GM21423 (cell line): ENCODE data around the gene PRKRIP1.
A peak's percentile ranks its signal among the peaks of the same experiment; 100 is the strongest.
"Not testable (repeated sequence)": the region's sequence is repeated elsewhere in the genome, so short reads cannot be mapped to it uniquely, and the experiment has no call there.

Experiments
- ATAC-seq: cut with Tn5 transposase; IDR thresholded peaks from one replicate; pipeline ENCODE4 v1.9.1; 2021; ENCODE audit warnings: mild to moderate bottlenecking, moderate library complexity; ENCODE audit not compliant: unreplicated experiment

The PRKRIP1 gene

DNA sequence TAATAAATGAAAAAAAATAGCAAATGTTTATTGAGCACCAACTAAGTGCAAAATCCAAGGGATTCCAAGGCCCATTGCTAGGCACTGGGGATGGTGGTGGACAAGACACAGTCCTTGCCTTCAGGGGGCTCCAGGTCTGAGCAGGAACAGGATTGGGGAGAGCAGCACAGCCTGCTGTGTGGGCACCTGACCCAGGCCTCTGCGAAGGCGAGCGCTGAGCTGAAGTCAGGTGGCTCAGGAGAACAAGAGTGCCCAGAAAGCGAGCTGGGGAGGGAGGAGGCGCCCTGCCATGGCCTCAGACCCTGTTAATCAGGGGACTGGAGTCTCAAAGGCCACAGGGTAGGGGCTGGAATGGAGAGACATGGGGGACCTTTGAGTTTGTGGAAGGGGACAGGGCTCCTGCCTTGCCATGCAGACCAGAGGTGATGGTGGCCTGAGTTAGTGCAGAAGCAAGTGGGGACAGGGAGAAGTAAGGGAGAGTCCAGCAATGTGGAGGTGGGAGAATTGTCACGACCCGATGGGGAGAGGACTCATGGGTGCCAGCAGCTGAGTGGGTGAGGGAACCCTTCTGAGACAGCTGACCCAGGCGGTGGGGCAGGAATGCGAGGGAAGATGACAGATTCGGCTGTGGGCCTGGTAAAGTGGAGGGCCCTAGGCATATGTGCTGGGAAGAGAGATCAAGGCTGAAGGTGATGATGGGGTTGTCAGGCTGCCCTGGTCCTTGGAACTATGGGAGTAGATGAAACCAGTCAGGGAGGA, 33.2 kb downstream of the PRKRIP1 start:
- ATAC-seq, result no peak

DNA sequence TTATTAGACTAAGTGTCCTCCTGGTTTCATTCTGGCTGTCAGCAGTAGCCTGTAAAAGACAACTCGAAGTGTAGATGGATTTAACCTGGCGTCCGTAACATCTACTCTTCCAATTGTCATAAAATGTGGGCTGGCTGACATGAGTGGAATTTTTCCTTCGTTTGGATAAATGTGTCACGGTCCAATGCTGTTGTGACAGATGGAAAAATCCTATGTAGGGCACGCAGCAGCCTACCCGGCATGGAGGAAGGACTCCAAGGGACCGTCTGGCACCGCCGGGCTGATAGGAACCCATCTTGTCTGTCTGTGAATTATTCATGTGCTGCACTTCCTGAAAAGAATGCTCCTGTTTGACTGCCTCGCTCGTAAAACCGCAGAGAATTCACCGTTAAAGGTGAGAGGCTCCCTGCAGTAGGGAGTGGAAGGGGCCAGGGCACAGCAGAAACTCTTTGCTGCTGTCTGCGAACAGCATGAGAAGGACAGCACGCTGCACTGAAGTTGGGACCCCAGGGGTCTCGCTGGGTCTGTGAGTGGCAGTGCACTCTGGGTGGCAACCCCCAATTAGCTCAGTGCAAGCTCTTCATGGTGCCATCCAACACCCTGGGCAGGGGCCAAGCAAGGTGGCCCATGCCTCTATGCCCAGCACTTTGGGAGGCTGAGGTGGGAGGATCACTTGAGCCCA, 35.6 kb downstream of the PRKRIP1 start:
- ATAC-seq, result no peak

DNA sequence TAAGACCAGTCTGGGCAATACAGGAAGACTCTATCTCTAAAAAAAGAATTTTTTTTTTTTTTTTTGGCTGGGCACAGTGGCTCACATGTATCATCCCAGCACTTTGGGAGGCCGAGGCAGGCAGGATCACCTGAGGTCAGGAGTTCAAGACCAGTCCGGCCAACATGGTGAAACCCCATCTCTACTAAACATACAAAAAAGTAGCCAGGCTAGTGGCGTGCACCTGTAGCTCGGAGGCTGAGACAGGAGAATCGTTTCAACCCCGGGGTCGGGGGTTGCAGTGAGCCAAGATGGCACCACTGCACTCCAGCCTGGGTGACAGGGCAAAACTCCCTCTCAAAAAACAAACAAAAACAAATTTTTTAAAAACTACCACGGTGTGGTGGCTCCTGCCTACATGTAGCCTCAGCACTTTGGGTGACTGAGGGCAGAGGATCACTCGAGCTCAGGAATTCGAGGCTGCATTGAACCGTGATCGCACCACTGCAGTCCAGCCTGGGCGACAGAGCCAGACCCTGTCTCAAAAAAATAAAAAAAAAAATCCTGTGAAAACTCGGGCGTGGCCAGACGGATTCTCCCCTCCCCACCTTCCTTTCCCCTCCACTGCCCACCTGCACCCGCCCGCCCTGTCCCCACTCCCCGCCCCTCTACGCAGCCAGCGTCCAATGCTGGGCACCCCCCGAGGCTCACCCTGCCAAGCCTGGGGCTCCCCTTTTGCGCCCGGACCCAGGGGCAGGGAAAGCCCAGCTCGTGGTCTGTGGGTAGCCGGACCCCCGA, 36.5 kb downstream of the PRKRIP1 start:
- ATAC-seq, result peak; percentile 27

DNA sequence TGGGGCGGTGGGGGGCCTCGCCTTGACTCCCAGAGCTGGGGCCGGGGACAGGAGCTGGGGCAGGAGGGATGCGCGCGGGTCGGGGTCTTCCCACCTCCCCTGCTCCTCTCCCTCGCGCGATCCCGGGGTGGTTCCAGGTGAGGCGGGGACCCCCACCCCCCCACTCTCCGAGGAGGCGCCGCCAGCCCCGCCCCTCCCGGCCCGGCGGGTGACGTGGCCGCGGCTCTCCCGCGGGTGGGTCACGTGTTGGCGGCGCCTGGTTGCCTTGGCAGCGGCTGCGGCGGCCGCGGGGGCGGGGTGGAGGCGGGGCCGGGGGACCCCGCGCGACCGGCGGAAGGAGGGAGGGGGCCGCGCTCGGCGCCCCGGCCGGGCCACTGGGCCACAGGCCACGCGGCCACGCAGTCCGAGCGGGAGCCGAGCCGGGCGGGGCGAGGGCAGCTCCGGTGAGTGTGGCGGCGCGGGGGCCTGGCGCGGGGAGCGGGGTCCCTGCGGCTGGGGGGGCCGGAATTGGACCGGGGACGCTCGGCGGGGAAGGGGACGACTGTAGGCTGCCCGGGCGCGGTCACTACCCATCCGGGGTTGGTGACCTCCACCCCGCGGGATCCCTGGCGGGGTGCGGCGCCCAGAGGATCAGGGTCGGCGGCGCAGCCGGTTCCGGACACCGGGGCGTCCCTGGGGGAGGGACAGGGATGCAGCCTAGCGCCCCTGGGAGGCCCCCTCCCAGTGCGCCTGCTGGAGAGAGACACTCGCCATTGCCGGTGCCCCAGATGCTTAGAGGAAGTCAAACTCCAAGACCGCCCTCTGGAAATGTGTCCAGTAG, 37.3 kb downstream of the PRKRIP1 start, which contains the start of gene ORAI2:
Gene ORAI2 (plus strand): TSS at position 357 of the 820 bp plus-strand sequence. CDS start 5,382 bp downstream, outside the sequence.
- peak; percentile 65 for ATAC-seq

- no peak for ATAC-seq
Observed at GRCh38 chr7:102434039-102434486, 37.9 kb downstream of the PRKRIP1 start.

GRCh38 chr7:102436118-102436517, 40.0 kb downstream of the PRKRIP1 start:
- ATAC-seq, result no peak

DNA sequence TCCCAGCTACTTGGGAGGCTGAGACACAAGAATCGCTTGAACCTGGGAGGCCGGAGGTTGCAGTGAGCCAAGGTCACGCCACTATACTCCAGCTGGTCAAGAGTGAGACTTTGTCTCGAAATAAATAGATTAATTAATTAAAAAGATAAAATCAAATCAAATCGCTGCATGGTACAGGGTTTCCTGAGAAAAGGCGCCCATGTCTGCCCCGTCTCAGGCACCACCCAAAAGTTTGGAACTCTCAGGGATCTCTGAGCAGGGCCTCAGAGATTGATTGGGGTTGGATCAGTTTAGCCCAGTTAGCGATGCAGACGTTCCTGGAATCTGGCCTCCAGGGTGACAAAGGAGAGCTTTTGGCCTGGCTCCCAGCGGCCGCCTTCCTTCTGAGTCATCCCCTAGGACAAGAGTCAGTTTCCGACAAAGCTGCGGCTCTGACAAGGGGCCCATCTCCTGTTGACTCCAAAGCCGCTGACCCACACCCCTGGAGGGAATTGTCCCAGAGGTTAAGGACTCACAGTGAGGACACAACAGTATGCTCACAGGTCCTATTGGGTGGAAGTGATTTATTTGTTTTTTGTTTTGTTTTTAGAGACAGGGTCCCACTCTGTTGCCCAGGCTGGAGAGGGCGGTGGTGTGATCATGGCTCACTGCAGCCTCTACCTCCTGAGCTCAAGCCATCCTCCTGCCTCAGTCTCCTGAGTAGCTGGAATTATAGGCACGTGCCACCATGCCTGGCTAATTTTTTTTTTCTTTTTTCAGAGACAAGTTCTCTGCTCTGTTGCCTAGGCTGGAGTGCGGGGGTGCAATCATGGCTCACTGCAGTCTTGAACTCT, 44.0 kb downstream of the PRKRIP1 start:
- ATAC-seq, result no peak

- ATAC-seq, result peak; percentile 43
Observed at GRCh38 chr7:102444961-102445673, 49.0 kb downstream of the PRKRIP1 start.

DNA sequence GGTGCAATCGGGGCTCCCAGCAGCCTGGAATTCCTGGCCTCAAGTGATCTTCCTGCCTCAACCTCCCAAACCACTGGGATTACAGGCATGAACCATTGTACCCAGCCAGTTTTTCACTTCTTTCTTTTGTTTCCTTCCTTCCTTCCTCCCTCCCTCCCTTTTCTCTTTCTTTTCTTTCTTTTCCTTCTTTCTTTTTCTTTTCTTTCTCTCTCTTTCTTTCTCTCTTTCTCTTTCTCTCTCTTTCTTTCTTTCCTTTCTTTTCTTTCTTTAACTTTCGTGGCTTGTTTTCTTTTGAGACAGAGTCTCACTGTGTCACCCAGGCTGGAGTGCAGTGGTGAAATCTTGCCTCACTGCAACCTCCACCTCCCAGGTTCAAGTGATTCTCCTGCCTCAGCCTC, 49.5 kb downstream of the PRKRIP1 start:
- no peak for ATAC-seq

DNA sequence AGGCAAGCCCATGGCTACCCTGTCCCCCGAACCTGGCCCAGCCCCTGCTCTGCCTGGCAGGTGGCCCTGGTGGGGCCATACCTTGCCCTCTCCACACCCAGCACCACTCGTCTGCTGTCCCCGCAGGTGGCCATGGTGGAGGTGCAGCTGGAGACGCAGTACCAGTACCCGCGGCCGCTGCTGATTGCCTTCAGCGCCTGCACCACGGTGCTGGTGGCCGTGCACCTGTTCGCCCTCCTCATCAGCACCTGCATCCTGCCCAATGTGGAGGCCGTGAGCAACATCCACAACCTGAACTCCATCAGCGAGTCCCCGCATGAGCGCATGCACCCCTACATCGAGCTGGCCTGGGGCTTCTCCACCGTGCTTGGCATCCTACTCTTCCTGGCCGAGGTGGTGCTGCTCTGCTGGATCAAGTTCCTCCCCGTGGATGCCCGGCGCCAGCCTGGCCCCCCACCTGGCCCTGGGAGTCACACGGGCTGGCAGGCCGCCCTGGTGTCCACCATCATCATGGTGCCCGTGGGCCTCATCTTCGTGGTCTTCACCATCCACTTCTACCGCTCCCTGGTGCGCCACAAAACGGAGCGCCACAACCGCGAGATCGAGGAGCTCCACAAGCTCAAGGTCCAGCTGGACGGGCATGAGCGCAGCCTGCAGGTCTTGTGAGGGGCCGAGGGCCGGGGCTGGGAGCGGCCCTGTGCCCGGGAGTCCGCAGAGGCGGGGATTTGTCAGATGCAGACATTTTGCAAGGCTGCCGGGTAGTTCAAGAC, 50.4 kb downstream of the PRKRIP1 start:
- no peak for ATAC-seq

DNA sequence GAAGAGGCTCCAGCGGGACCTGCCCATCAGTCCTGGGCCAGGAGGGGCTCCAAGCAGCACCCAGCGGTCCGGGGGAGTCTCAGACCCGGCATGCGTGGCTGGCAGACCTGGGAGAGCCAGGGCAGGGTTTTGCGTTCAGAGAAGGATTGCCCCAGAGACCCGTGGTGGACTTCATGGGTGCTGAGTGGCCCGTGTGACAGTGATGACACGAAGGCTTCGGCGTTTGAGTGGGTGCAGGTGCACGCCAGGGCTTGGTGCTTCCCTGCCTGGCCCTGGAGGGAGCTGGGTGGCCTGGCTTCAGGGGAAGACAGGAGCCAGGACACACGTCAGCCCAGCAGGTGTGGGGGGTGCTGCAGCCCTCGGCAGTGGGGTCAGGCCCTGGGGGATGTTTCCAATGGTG, 51.1 kb downstream of the PRKRIP1 start:
- ATAC-seq, result no peak

DNA sequence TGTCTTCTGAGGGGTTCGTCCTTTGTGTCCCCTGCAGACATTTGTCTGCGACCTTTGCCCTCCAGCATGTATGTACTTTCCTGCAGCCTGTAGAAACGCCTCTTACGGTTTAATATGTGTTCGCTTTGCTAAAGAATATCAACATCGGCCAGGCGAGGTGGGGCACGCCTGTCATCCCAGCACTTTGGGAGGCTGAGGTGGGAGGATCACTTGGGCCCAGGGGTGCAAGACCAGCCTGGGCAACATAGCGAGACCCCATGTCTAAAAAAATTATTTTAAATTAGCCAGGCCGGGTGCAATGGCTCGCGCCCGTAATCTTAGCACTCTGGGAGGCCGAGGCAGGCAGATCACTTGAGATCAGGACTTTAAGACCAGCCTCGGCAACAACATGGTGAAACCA, 53.0 kb downstream of the PRKRIP1 start:
- no peak for ATAC-seq

- no peak for ATAC-seq
Observed at GRCh38 chr7:102450242-102450641, 54.1 kb downstream of the PRKRIP1 start.

- ATAC-seq, result no peak
Observed at GRCh38 chr7:102451371-102452054, 55.4 kb downstream of the PRKRIP1 start.

GRCh38 chr7:102452451-102452850, 56.3 kb downstream of the PRKRIP1 start:
- no peak for ATAC-seq

- ATAC-seq, result no peak
Observed at GRCh38 chr7:102453319-102453718, 57.2 kb downstream of the PRKRIP1 start.

DNA sequence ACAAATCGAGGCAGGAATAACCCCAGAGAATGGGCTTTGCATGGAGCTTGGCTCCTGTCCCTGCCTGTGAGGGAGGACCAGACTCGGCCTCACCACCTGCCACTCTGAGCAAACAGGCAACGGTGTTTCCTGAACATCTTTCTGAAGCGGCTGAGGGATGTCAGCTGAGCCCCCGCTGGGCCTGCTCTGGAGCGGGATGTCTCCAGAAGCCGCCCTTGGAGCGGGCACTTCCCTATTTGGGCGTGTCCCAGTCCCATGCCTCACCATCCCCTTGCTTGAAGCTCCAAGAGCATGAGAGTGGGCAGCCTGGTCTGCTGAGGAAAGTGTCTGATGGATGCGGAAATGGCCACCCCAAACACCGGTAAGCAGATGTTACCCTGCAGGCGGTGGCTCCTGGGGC, 58.3 kb downstream of the PRKRIP1 start:
- no peak for ATAC-seq

DNA sequence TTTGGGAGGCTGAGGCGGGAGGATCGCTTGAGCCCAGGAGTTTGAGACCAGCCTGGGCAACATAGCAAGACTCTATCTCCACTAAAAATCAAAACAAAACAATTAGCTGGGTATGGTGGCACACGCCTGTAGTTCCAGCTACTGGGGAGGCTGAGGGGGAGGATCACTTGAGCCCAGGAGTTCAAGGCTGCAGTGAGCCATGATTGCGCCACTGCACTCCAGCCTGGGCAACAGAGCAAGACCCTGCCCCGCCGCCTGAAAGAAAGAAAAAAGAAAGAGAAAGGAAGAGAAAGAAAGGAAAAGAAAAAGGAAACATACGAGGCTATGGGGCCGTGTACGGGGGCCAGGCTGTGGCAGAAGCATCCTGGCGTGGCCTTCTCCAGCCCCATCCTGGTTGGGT, 58.8 kb downstream of the PRKRIP1 start:
- not testable (repeated sequence) for ATAC-seq
